A549 (cell line): Measurements from ENCODE around the gene MEIS1. TPM values are rescaled to one million over a fixed set of nuclear protein-coding genes. Genes with fewer than 3 reads are reported as not detected.

ENCODE experiments used
- ATAC-seq, 2 experiments: fragments of 200-7000 bp in 1 of 2; fragments of >200 bp in 1 of 2; cut with Nextera tagmentation in 1 of 2; cut with Tn5 transposase in 1 of 2; 3 replicates each; pipeline versions ENCODE4 v1.8.0 to v1.9.1; 2018 to 2020; ENCODE audit warnings: mild to moderate bottlenecking in 1 of 2, moderate library complexity in 1 of 2
- CTCF ChIA-PET: fragments of 300-600 bp; sonication (Branson Sonifier 250); formaldehyde crosslinking; extraction: SDS; loops from one replicate; lab custom pipeline; 2021; ENCODE audit warnings: antibody characterized with exemption, inconsistent platforms; lab: Yijun Ruan, JAX
- POLR2A ChIA-PET: fragments of 350-600 bp; formaldehyde crosslinking; extraction: SDS; loops from one replicate; lab custom pipeline; 2021; ENCODE audit warnings: antibody characterized with exemption, inconsistent platforms; lab: Yijun Ruan, JAX
- DNase-seq, 2 experiments: peaks; one replicate each; pipeline versions ENCODE4 v3.0.0 to v3.0.0-alpha.2; 2011 to 2016; ENCODE audit warnings: low read depth in 1 of 2, low spot score in 1 of 2
- FAIRE-seq: peaks from 2 replicates; lab custom pipeline; 2011; peaks lifted over from hg19 to GRCh38; lab: Jason Lieb, UNC
- H3K27ac ChIP-seq, 2 experiments: fragments of >200 bp; sonication (Bioruptor Twin); formaldehyde crosslinking; 3 replicates each; pipeline ENCODE4 v1.5.1; 2016 to 2017
- H3K4me1 ChIP-seq: fragments of >200 bp; sonication (Bioruptor Twin); formaldehyde crosslinking; 3 replicates; pipeline ENCODE4 v1.6.1; 2016
- H3K4me2 ChIP-seq: fragments of >200 bp; sonication (Bioruptor Twin); formaldehyde crosslinking; 3 replicates; pipeline ENCODE4 v1.6.1; 2016
- H3K4me3 ChIP-seq: fragments of >200 bp; sonication (Bioruptor Twin); formaldehyde crosslinking; 3 replicates; pipeline ENCODE4 v1.5.1; 2016
- H3K9me3 ChIP-seq: fragments of >200 bp; sonication (Bioruptor Twin); formaldehyde crosslinking; 3 replicates; pipeline ENCODE4 v1.6.1; 2016
- BHLHE40 ChIP-seq: IDR thresholded peaks from 2 replicates; pipeline ENCODE4 v1.6.1; 2012; ENCODE audit warnings: low read depth, low read length, inconsistent platforms
- CBX2 ChIP-seq: fragments of 200-600 bp; sonication (generic); IDR thresholded peaks from 2 replicates; pipeline ENCODE4 v1.6.1; 2016; ENCODE audit warnings: low read depth, mild to moderate bottlenecking, borderline replicate concordance
- CBX8 ChIP-seq: fragments of 200-600 bp; sonication (generic); IDR thresholded peaks from 2 replicates; pipeline ENCODE4 v1.6.1; 2016
- CHD4 ChIP-seq: fragments of 200-600 bp; sonication (generic); IDR thresholded peaks from 2 replicates; pipeline ENCODE4 v1.6.1; 2016; ENCODE audit warnings: antibody characterized with exemption, mild to moderate bottlenecking, borderline replicate concordance
- ESRRA ChIP-seq: fragments of 150-350 bp; IDR thresholded peaks from 2 replicates; pipeline ENCODE4 v1.6.1; 2014; ENCODE audit warnings: mild to moderate bottlenecking, low read length, borderline replicate concordance
- FOSB ChIP-seq: fragments of 250-450 bp; sonication (Bioruptor Pico); IDR thresholded peaks from 2 replicates; pipeline ENCODE4 v1.5.0; 2020; ENCODE audit warnings: mild to moderate bottlenecking, moderate library complexity
- GATA3 ChIP-seq: IDR thresholded peaks from 2 replicates; pipeline ENCODE4 v1.6.1; 2012; ENCODE audit warnings: borderline replicate concordance
- HDAC2 ChIP-seq: fragments of 200-600 bp; sonication (generic); IDR thresholded peaks from 2 replicates; pipeline ENCODE4 v1.6.1; 2016
- HOXB5 ChIP-seq: fragments of 250-450 bp; sonication (Bioruptor Pico); IDR thresholded peaks from 2 replicates; pipeline ENCODE4 v1.5.0; 2020; ENCODE audit warnings: mild to moderate bottlenecking, moderate library complexity
- JUN ChIP-seq, 2 experiments: fragments of >200 bp; sonication (Bioruptor Twin); formaldehyde crosslinking; IDR thresholded peaks; 2 replicates in 1 of 2; 3 replicates in 1 of 2; pipeline ENCODE4 v1.6.1; 2016 to 2017
- MAZ ChIP-seq: fragments of 150-350 bp; IDR thresholded peaks from 2 replicates; pipeline ENCODE4 v1.6.1; 2014; ENCODE audit warnings: antibody characterized with exemption, low read depth, low read length, borderline replicate concordance
- RFX5 ChIP-seq: fragments of 450-650 bp; IDR thresholded peaks from 2 replicates; pipeline ENCODE4 v1.7.1; 2014; ENCODE audit warnings: antibody characterized with exemption, mild to moderate bottlenecking, moderate library complexity
- SREBF2 ChIP-seq: fragments of 450-650 bp; IDR thresholded peaks from 2 replicates; pipeline ENCODE4 v1.6.1; 2014; ENCODE audit warnings: mild to moderate bottlenecking, moderate library complexity
- WGBS: methylation state at CpG from one replicate; pipeline ENCODE4 v1.1.6; 2017; ENCODE audit errors: missing lambda C conversion rate; 5-methylcytosine and 5-hydroxymethylcytosine counted together
- polyA plus RNA-seq, 4 experiments: library from polyadenylated mRNA; depleted of rRNA in 3 of 4; stranded (reverse); fragments of >200 nt; fragmentation: RNase III in 1 of 4; extraction: RNeasy Plus Mini Kit Qiagen cat#74134 plus additional on column Dnase treatment in 1 of 4; gene quantifications; 2 replicates in 3 of 4; 3 replicates in 1 of 4; pipeline ENCODE4 v1.2.3, GENCODE V29; 2011 to 2017
- TF ChIP-seq, protein P1 (sequence below): IDR thresholded peaks from 2 replicates; pipeline ENCODE4 v1.6.1; 2012
- TF ChIP-seq, protein P2 (sequence below): fragments of 250-450 bp; sonication (Bioruptor Pico); IDR thresholded peaks from 2 replicates; pipeline ENCODE4 v1.5.0; 2021; ENCODE audit warnings: mild to moderate bottlenecking, moderate library complexity, borderline replicate concordance
- TF ChIP-seq, protein P3 (sequence below): IDR thresholded peaks from 2 replicates; pipeline ENCODE4 v1.6.1; 2012; ENCODE audit warnings: low read depth, borderline replicate concordance
- TF ChIP-seq, protein P4 (sequence below): fragments of >200 bp; sonication (Bioruptor Twin); formaldehyde crosslinking; IDR thresholded peaks from 3 replicates; pipeline ENCODE4 v1.5.1; 2016
- TF ChIP-seq, protein P5 (sequence below): fragments of 450-650 bp; IDR thresholded peaks from 2 replicates; pipeline ENCODE4 v1.6.1; 2014; ENCODE audit warnings: antibody characterized with exemption
- TF ChIP-seq, protein P6 (sequence below): fragments of 150-350 bp; IDR thresholded peaks from 2 replicates; pipeline ENCODE4 v1.6.1; 2014; ENCODE audit warnings: low read depth, mild to moderate bottlenecking, low read length
- TF ChIP-seq, protein P7 (sequence below): IDR thresholded peaks from 2 replicates; pipeline ENCODE4 v1.6.1; 2012

Gene MEIS1
- polyA plus RNA-seq, 2 of the 4 experiments (the other 2 are of a cell fraction) = 1.9 to 4.2 TPM

DNA sequence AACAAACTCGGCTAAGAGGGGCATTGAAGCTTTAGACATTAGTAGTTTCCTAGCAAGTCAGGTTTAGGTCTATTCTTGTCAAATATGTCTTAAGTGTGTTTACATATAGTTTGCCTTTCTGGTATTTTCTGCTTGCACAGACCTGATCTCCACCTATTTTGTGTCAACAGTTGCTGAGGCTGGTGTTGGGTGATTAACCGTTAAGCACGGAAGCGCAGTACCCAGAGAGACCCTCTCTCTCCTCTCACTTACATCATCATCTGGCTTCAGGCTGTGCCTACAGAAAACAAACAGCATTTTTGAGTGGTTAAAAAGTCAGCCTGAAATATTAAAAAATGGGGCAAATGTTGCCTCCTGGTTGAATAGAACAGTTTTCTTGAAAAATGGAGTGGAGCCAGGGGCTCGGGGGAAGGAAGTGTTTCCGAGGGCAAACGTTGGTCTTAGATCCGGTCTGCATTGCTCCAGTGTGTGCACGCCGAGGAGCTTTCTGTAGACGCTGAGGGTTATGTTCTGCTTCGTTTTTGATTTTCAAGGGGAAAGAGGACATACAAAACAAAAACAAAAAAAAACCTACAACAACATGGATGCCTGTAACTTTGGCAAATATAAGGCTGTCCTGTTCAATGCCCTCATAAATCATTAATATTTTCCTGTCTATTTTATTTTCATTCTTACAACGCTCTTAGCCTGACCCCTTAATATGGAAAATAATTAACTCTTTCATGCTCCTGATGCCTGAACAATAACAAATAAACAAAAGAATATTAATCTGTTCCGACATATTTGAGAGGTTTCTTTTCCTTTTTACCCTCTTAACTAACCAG lies 120.8 kb downstream of the MEIS1 start:
- H3K9me3 ChIP-seq = no peaks in the 10 kb centered on the region
- WGBS = 75% methylated on average over 14 of the region's 14 CpGs
- H3K4me3 ChIP-seq = no peak overlapping the region
- ATAC-seq = no peak
- ChIA-PET POLR2A (no interaction called here), CTCF (interaction anchor here (1.0 to 1.3 kb wide), 2 partner anchors 25 to 1237 kb away, joined by 3 read pairs; no protein-coding TSS in a partner anchor)
- no peak overlapping the region for H3K27ac ChIP-seq
- H3K4me2 ChIP-seq = no peak overlapping the region
- H3K4me1 ChIP-seq = no peaks in the 10 kb centered on the region
- TF ChIP-seq, protein P1, sequence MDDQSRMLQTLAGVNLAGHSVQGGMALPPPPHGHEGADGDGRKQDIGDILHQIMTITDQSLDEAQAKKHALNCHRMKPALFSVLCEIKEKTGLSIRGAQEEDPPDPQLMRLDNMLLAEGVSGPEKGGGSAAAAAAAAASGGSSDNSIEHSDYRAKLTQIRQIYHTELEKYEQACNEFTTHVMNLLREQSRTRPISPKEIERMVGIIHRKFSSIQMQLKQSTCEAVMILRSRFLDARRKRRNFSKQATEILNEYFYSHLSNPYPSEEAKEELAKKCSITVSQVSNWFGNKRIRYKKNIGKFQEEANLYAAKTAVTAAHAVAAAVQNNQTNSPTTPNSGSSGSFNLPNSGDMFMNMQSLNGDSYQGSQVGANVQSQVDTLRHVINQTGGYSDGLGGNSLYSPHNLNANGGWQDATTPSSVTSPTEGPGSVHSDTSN = no peak
- TF ChIP-seq, protein P2, sequence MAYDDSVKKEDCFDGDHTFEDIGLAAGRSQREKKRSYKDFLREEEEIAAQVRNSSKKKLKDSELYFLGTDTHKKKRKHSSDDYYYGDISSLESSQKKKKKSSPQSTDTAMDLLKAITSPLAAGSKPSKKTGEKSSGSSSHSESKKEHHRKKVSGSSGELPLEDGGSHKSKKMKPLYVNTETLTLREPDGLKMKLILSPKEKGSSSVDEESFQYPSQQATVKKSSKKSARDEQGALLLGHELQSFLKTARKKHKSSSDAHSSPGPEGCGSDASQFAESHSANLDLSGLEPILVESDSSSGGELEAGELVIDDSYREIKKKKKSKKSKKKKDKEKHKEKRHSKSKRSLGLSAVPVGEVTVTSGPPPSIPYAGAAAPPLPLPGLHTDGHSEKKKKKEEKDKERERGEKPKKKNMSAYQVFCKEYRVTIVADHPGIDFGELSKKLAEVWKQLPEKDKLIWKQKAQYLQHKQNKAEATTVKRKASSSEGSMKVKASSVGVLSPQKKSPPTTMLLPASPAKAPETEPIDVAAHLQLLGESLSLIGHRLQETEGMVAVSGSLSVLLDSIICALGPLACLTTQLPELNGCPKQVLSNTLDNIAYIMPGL (CRISPR knock-in tag) = no peak
- no peak for TF ChIP-seq BHLHE40
- TF ChIP-seq, all 56 proteins: peak for 0
- DNase-seq (no peak), FAIRE-seq (no peak)

DNA sequence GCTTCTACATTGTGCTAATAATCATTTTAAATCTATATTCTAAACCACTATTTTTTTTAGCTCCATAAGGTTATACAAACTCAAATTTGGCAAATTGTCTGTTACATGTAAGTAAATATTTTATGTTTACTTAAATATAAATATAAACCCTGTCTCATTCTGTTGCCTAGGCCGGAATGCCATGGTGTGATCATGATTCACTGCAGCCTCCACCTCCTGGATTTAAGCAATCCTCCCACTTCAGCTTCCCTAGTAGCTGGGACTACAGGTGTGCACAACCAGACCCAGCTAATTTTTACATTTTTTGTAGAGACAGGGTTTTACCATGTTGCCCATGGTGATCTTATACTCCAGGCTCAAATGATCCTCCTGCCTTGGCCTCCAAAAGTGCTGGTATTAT lies 124.7 kb downstream of the MEIS1 start:
- Histone ChIP-seq H3K4me3 (no peak overlapping the region), H3K27ac (no peak overlapping the region), H3K4me2 (no peak overlapping the region), H3K4me1 (peaks cover 13% of the 10 kb centered on the region), H3K9me3 (no peaks in the 10 kb centered on the region)
- 66% methylated on average over 1 of the region's 1 CpG for WGBS
- CTCF ChIA-PET = interaction anchor here (0.7 to 2.7 kb wide), 3 partner anchors 15 to 1054 kb away, joined by 3 to 12 read pairs (median 3); no protein-coding TSS in a partner anchor
- ATAC-seq (no peak), FAIRE-seq (no peak), DNase-seq (no peak)
- no peak for TF ChIP-seq CBX8
- no peak for TF ChIP-seq CBX2
- TF ChIP-seq, protein P3, sequence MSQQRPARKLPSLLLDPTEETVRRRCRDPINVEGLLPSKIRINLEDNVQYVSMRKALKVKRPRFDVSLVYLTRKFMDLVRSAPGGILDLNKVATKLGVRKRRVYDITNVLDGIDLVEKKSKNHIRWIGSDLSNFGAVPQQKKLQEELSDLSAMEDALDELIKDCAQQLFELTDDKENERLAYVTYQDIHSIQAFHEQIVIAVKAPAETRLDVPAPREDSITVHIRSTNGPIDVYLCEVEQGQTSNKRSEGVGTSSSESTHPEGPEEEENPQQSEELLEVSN = no peak
- no peak for TF ChIP-seq HOXB5 (CRISPR knock-in tag)
- no peak for TF ChIP-seq CHD4
- TF ChIP-seq MAZ = no peak
- TF ChIP-seq GATA3 = no peak
- POLR2A ChIA-PET = no interaction called here

DNA sequence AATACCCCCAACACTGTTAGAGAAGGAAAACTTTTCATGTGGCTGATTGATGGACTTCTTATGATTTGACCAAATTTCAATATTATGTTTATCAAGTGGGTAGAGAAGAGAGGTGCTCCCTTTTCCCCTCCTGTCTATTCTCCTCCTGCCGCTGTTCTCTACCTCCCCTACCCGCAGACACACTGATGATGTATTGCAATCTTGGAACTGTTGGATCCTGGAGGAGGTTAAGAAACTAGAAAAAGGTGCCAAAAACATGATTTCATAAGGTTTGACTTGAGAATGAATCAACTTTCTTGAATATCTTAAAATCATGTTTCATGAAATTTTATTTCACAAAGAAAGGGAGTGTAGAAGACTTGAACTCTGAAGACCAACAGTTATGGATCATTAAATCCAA lies 125.8 kb downstream of the MEIS1 start:
- H3K4me2 ChIP-seq = no peak overlapping the region
- ATAC-seq (no peak), FAIRE-seq (no peak), DNase-seq (no peak)
- WGBS = 93% methylated on average over 2 of the region's 2 CpGs
- H3K27ac ChIP-seq = no peak overlapping the region
- POLR2A ChIA-PET = no interaction called here
- H3K4me1 ChIP-seq = peaks cover 20% of the 10 kb centered on the region
- no peaks in the 10 kb centered on the region for H3K9me3 ChIP-seq
- CTCF ChIA-PET = interaction anchor here (0.7 to 2.7 kb wide), 2 partner anchors 14 to 1053 kb away, joined by 3 to 12 read pairs; no protein-coding TSS in a partner anchor
- no peak overlapping the region for H3K4me3 ChIP-seq
- TF ChIP-seq, protein P4, sequence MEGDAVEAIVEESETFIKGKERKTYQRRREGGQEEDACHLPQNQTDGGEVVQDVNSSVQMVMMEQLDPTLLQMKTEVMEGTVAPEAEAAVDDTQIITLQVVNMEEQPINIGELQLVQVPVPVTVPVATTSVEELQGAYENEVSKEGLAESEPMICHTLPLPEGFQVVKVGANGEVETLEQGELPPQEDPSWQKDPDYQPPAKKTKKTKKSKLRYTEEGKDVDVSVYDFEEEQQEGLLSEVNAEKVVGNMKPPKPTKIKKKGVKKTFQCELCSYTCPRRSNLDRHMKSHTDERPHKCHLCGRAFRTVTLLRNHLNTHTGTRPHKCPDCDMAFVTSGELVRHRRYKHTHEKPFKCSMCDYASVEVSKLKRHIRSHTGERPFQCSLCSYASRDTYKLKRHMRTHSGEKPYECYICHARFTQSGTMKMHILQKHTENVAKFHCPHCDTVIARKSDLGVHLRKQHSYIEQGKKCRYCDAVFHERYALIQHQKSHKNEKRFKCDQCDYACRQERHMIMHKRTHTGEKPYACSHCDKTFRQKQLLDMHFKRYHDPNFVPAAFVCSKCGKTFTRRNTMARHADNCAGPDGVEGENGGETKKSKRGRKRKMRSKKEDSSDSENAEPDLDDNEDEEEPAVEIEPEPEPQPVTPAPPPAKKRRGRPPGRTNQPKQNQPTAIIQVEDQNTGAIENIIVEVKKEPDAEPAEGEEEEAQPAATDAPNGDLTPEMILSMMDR = no peak
- TF ChIP-seq SREBF2 (no peak), BHLHE40 (no peak), ESRRA (no peak), HDAC2 (no peak), FOSB (no peak), JUN (IDR thresholded peaks at IDR 0.05) (no peak), RFX5 (no peak)
- TF ChIP-seq, protein P5, sequence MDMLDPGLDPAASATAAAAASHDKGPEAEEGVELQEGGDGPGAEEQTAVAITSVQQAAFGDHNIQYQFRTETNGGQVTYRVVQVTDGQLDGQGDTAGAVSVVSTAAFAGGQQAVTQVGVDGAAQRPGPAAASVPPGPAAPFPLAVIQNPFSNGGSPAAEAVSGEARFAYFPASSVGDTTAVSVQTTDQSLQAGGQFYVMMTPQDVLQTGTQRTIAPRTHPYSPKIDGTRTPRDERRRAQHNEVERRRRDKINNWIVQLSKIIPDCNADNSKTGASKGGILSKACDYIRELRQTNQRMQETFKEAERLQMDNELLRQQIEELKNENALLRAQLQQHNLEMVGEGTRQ = no peak
- TF ChIP-seq, protein P3 = no peak
- TF ChIP-seq, protein P6, sequence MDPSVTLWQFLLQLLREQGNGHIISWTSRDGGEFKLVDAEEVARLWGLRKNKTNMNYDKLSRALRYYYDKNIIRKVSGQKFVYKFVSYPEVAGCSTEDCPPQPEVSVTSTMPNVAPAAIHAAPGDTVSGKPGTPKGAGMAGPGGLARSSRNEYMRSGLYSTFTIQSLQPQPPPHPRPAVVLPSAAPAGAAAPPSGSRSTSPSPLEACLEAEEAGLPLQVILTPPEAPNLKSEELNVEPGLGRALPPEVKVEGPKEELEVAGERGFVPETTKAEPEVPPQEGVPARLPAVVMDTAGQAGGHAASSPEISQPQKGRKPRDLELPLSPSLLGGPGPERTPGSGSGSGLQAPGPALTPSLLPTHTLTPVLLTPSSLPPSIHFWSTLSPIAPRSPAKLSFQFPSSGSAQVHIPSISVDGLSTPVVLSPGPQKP = no peak
- TF ChIP-seq, protein P7, sequence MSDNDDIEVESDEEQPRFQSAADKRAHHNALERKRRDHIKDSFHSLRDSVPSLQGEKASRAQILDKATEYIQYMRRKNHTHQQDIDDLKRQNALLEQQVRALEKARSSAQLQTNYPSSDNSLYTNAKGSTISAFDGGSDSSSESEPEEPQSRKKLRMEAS = no peak
